K562 (cell line): ENCODE data around the gene CHRDL1. TPM values are rescaled to one million over a fixed set of nuclear protein-coding genes. Genes with fewer than 3 reads are reported as not detected.

Experiments used
- ATAC-seq: fragments of 200-7000 bp; cut with Tn5 transposase; 3 replicates; pipeline ENCODE4 v1.9.1; 2020; ENCODE audit warnings: moderate library complexity
- BruUV-seq: library from RNA; stranded (reverse); fragments of 400-500 nt; replicated peaks from 2 replicates; lab custom pipeline; 2021; lab: Mats Ljungman, UMichigan
- CTCF ChIA-PET: fragments of 300-600 bp; formaldehyde crosslinking; extraction: SDS; loops from one replicate; lab custom pipeline; 2021; ENCODE audit warnings: low intra/inter-chr PET ratio; lab: Yijun Ruan, JAX
- POLR2A ChIA-PET: fragments of 300-600, 350-650 bp; sonication (Branson Sonifier 250); formaldehyde crosslinking; extraction: SDS; loops from one replicate; lab custom pipeline; 2021; ENCODE audit warnings: antibody characterized with exemption, inconsistent platforms; lab: Yijun Ruan, JAX
- DNase-seq, 4 experiments: peaks; one replicate each; pipeline versions ENCODE4 v3.0.0 to v3.0.0-alpha.2; 2011 to 2018; ENCODE audit warnings: low spot score in 3 of 4, mixed read lengths in 3 of 4; ENCODE audit errors: extremely low read depth in 1 of 4
- FAIRE-seq: peaks from 2 replicates; lab custom pipeline; 2011; peaks lifted over from hg19 to GRCh38; lab: Jason Lieb, UNC
- H2AFZ ChIP-seq: 2 replicates; pipeline ENCODE4 v1.6.0; 2011; ENCODE audit warnings: low read depth, low read length, control low read depth, inconsistent platforms
- H3K27ac ChIP-seq: fragments of 200-600 bp; 3 replicates; pipeline ENCODE4 v1.8.0; 2011; ENCODE audit warnings: low read depth, mild to moderate bottlenecking, control low read depth, inconsistent platforms, low read length, moderate library complexity, mixed read lengths; ENCODE audit errors: extremely low read depth
- H3K27me3 ChIP-seq, 2 experiments: fragments of 300-600 bp in 1 of 2; 2 replicates in 1 of 2; 3 replicates in 1 of 2; pipeline versions ENCODE4 v1.6.0 to v1.8.0; 2011; ENCODE audit warnings: inconsistent platforms in 2 of 2, low read length in 2 of 2, mild to moderate bottlenecking in 1 of 2, mixed read lengths in 1 of 2, moderate library complexity in 1 of 2; ENCODE audit not compliant: control insufficient read depth in 2 of 2, insufficient read depth in 2 of 2
- H3K36me3 ChIP-seq: fragments of 300-600 bp; 3 replicates; pipeline ENCODE4 v1.8.0; 2011; ENCODE audit warnings: mild to moderate bottlenecking, low read length, inconsistent platforms; ENCODE audit not compliant: control insufficient read depth, insufficient read depth
- H3K4me1 ChIP-seq, 2 experiments: fragments of 200-600 bp in 1 of 2; replicated peaks in 1 of 2; 2 replicates in 1 of 2; 3 replicates in 1 of 2; pipeline versions ENCODE4 v1.5.1 to v1.8.0; 2011; ENCODE audit warnings: inconsistent platforms in 2 of 2, low read length in 2 of 2, mild to moderate bottlenecking in 1 of 2, mixed read lengths in 1 of 2, moderate library complexity in 1 of 2; ENCODE audit not compliant: control insufficient read depth in 2 of 2, insufficient read depth in 2 of 2
- H3K4me2 ChIP-seq: 2 replicates; pipeline ENCODE4 v1.6.1; 2011; ENCODE audit warnings: low read length, control low read depth, inconsistent platforms, mixed read lengths; ENCODE audit not compliant: insufficient read depth
- H3K4me3 ChIP-seq: fragments of 200-600 bp; sonication (generic), shearing (Covaris generic); 2 replicates; pipeline ENCODE4 v1.5.1; 2016; ENCODE audit warnings: control low read depth, inconsistent platforms
- H3K79me2 ChIP-seq: fragments of 200-600 bp; 3 replicates; pipeline ENCODE4 v1.8.0; 2011; ENCODE audit warnings: low read length, inconsistent platforms; ENCODE audit not compliant: control insufficient read depth, insufficient read depth
- H3K9ac ChIP-seq, 2 experiments: 2 replicates each; pipeline versions ENCODE4 v1.6.0 to v1.6.1; 2011; ENCODE audit warnings: low read depth in 2 of 2, low read length in 2 of 2, control low read depth in 1 of 2, inconsistent platforms in 1 of 2, mild to moderate bottlenecking in 1 of 2, mixed read lengths in 1 of 2; ENCODE audit not compliant: insufficient read depth in 1 of 2
- H3K9me1 ChIP-seq: one replicate; pipeline ENCODE4 v1.6.0; 2011; ENCODE audit warnings: inconsistent platforms, mild to moderate bottlenecking, low read length, moderate library complexity; ENCODE audit not compliant: control insufficient read depth, insufficient read depth
- H3K9me3 ChIP-seq: replicated peaks from 2 replicates; pipeline ENCODE4 v1.5.1; 2011; ENCODE audit warnings: low read depth, low read length, inconsistent platforms; ENCODE audit not compliant: control insufficient read depth, insufficient read depth
- H4K20me1 ChIP-seq: replicated peaks from 2 replicates; pipeline ENCODE4 v1.6.1; 2011; ENCODE audit warnings: low read length, inconsistent platforms, mixed read lengths; ENCODE audit not compliant: control insufficient read depth, insufficient read depth
- AFF4 ChIP-seq: sonication (generic); formaldehyde crosslinking; IDR thresholded peaks from 2 replicates; pipeline ENCODE4 v1.8.0; 2023; ENCODE audit warnings: mild to moderate bottlenecking, missing genetic modification reagents
- MYBL2 ChIP-seq, 2 experiments: fragments of 450-650 bp in 1 of 2; sonication (generic) in 1 of 2; formaldehyde crosslinking in 1 of 2; IDR thresholded peaks; 2 replicates each; pipeline versions ENCODE4 v1.6.1 to v1.8.1; 2017 to 2022; ENCODE audit warnings: borderline replicate concordance in 1 of 2, inconsistent platforms in 1 of 2, low read depth in 1 of 2, mild to moderate bottlenecking in 1 of 2, missing genetic modification reagents in 1 of 2, moderate library complexity in 1 of 2
- RNF2 ChIP-seq: sonication (generic); IDR thresholded peaks from 2 replicates; pipeline ENCODE4 v1.6.1; 2016
- ZNF24 ChIP-seq: fragments of 450-650 bp; IDR thresholded peaks from 2 replicates; pipeline ENCODE4 v1.6.1; 2016
- ZNF318 ChIP-seq, 2 experiments: fragments of 450-650 bp; IDR thresholded peaks; 2 replicates each; pipeline ENCODE4 v1.6.1; 2016; ENCODE audit warnings: mild to moderate bottlenecking in 2 of 2, borderline replicate concordance in 1 of 2, low read depth in 1 of 2, moderate library complexity in 1 of 2
- WGBS: fragments of 100-300 bp; shearing (Covaris generic); methylation state at CpG from one replicate; pipeline ENCODE4 v1.1.6; 2016; ENCODE audit warnings: low coverage, mixed read lengths; ENCODE audit not compliant: insufficient coverage; ENCODE audit errors: missing lambda C conversion rate; 5-methylcytosine and 5-hydroxymethylcytosine counted together
- in situ Hi-C: fragments of 300-500 bp; cut with MboI; formaldehyde crosslinking; loops from 4 replicates; pipeline ENCODE4 v1.15.0; 2018; ENCODE audit warnings: inconsistent platforms, mixed read lengths
- intact Hi-C: fragments of 100-400 bp; cut with micrococcal nuclease; formaldehyde crosslinking; loops from 2 replicates; pipeline ENCODE4 v1.14.2; 2022
- polyA plus RNA-seq, 8 experiments: library from polyadenylated mRNA; depleted of rRNA in 4 of 8; stranded (reverse) in 5 of 8; unstranded in 3 of 8; fragments of >200 nt; fragmentation: Nextera tagmentation in 2 of 8; fragmentation: Illumina TruSeq in 1 of 8; extraction: Ambion mirVana in 2 of 8; extraction: Trizol in 1 of 8; gene quantifications; 2 replicates each; pipeline versions ENCODE4 v1.2.1 to v1.2.3, GENCODE V29; 2011 to 2014; ENCODE audit warnings: inconsistent platforms in 1 of 8, missing spikeins in 1 of 8
- total RNA-seq, 7 experiments: library from RNA; depleted of rRNA in 6 of 7; stranded (reverse); fragments of >200 nt in 6 of 7; fragmentation: Illumina TruSeq in 2 of 7; extraction: Trizol in 2 of 7; gene quantifications; 2 replicates each; pipeline versions ENCODE4 v1.2.1 to v1.2.3, GENCODE V29; 2011 to 2021; ENCODE audit warnings: low replicate concordance in 1 of 7

The CHRDL1 gene
- total and polyA plus RNA-seq, 9 of the 15 experiments (the other 6 are each of a cell fraction or from before 2014, with no cell fraction given), result not detected

GRCh38 chrX:110791071-110791470 is 4.5 kb downstream of the CHRDL1 start:
- no peaks in the 10 kb centered on the region for H3K79me2 ChIP-seq
- no peak overlapping the region for H2AFZ ChIP-seq
- intact Hi-C loops, result no loop called here
- ATAC-seq (no peak), DNase-seq (no peak), FAIRE-seq (no peak)
- no peaks in the 10 kb centered on the region for H3K36me3 ChIP-seq
- no peak overlapping the region for H3K4me2 ChIP-seq
- no peak overlapping the region for H3K27ac ChIP-seq
- no TSS peak for BruUV-seq
- H3K9me1 ChIP-seq, result no peaks in the 10 kb centered on the region
- peaks cover 0 to 9% of the 10 kb centered on the region in 2 experiments; a peak in 3 of 5 replicates for H3K27me3 ChIP-seq
- H3K4me1 ChIP-seq, result 0 out of 5 replicates have a peak, but pooled peaks cover 0 to 6% of the 10 kb centered on the region in 2 experiments
- WGBS, result 0% methylated on average over 5 of the region's 5 CpGs
- no peak overlapping the region for H3K9ac ChIP-seq
- H3K4me3 ChIP-seq, result no peak overlapping the region
- CTCF ChIA-PET, result no interaction called here
- H3K9me3 ChIP-seq, result no peaks in the 10 kb centered on the region
- no peaks in the 10 kb centered on the region for H4K20me1 ChIP-seq
- POLR2A ChIA-PET, result no interaction called here
- no peak for TF ChIP-seq MYBL2 (IDR thresholded peaks at IDR 0.05; ENCODE audit: low read depth)
- no peak for TF ChIP-seq MYBL2 (CRISPR knock-in tag; IDR thresholded peaks at IDR 0.05; ENCODE audit: borderline replicate concordance)
- TF ChIP-seq RNF2, result no peak
- TF ChIP-seq AFF4 (CRISPR knock-in tag), result no peak
- no peak for TF ChIP-seq ZNF318 (IDR thresholded peaks at IDR 0.05; ENCODE audit: borderline replicate concordance in 1 of 2, low read depth in 1 of 2)
- no peak for TF ChIP-seq ZNF24
- in situ Hi-C loops, result no loop called here
